HL-60 (cell line): ENCODE measurements around the gene SATL1.
"Not testable (repeated sequence)": the region's sequence is repeated elsewhere in the genome, so short reads cannot be mapped to it uniquely, and the experiment has no call there.

Source experiments
- DNase-seq, 2 experiments: peaks; one replicate each; pipeline ENCODE4 v3.0.0-alpha.2; 2010 to 2020; ENCODE audit warnings: low read depth in 1 of 2, low spot score in 1 of 2
- H3K27ac ChIP-seq: fragments of 250-450 bp; sonication (Bioruptor Pico); replicated peaks from 2 replicates; pipeline ENCODE4 v1.5.1; 2020; ENCODE audit warnings: mild to moderate bottlenecking, moderate library complexity
- H3K27me3 ChIP-seq: fragments of 250-450 bp; sonication (Bioruptor Pico); 2 replicates; pipeline ENCODE4 v1.5.1; 2021; ENCODE audit warnings: mild to moderate bottlenecking, moderate library complexity; ENCODE audit not compliant: insufficient read depth, poor library complexity, severe bottlenecking
- H3K4me3 ChIP-seq: replicated peaks from 2 replicates; pipeline ENCODE4 v1.5.1; 2011; ENCODE audit warnings: mild to moderate bottlenecking, control low read depth, low read length; ENCODE audit not compliant: insufficient read depth
- CTCF ChIP-seq: IDR thresholded peaks from one replicate; pipeline ENCODE4 v1.5.1; 2011; ENCODE audit warnings: low read length, control low read depth, inconsistent platforms; ENCODE audit not compliant: insufficient read depth
- GABPA ChIP-seq: IDR thresholded peaks from 2 replicates; pipeline ENCODE4 v1.6.1; 2012; ENCODE audit warnings: low read depth
- POLR2AphosphoS5 ChIP-seq: IDR thresholded peaks from 2 replicates; pipeline ENCODE4 v1.6.1; 2012; ENCODE audit warnings: low read depth
- REST ChIP-seq: IDR thresholded peaks from 2 replicates; pipeline ENCODE4 v1.6.1; 2012; ENCODE audit warnings: low read depth; ENCODE audit not compliant: insufficient replicate concordance
- SPI1 ChIP-seq: IDR thresholded peaks from 2 replicates; pipeline ENCODE4 v1.6.1; 2012; ENCODE audit warnings: low read depth, mild to moderate bottlenecking, borderline replicate concordance

The SATL1 gene

GRCh38 chrX:85084770-85085393, 158.7 kb downstream of the SATL1 start:
- TF ChIP-seq CTCF (peak; percentile 12), SPI1 (no peak)
- no peaks in the 10 kb centered on the region for H3K27me3 ChIP-seq
- no peak overlapping the region for H3K4me3 ChIP-seq
- DNase-seq = peak in 1 of 2 experiments; percentile 15
- H3K27ac ChIP-seq = no peak overlapping the region

DNA sequence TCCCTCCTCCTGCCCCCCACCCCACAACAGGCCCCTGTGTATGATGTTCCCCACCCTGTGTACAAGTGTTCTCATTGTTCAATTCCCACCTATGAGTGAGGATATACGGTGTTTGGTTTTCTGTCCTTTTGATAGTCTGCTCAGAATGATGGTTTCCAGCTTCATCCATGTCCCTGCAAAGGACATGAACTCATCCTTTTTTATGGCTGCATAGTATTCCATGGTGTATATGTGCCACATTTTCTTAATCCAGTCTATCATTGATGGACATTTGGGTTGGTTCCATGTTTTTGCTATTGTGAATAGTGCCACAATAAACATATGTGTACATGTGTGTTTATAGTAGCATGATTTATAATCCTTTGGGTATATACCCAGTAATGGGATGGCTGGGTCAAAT, 166.3 kb downstream of the SATL1 start:
- not testable (repeated sequence) for H3K27me3 ChIP-seq, H3K4me3 ChIP-seq, H3K27ac ChIP-seq, DNase-seq

DNA sequence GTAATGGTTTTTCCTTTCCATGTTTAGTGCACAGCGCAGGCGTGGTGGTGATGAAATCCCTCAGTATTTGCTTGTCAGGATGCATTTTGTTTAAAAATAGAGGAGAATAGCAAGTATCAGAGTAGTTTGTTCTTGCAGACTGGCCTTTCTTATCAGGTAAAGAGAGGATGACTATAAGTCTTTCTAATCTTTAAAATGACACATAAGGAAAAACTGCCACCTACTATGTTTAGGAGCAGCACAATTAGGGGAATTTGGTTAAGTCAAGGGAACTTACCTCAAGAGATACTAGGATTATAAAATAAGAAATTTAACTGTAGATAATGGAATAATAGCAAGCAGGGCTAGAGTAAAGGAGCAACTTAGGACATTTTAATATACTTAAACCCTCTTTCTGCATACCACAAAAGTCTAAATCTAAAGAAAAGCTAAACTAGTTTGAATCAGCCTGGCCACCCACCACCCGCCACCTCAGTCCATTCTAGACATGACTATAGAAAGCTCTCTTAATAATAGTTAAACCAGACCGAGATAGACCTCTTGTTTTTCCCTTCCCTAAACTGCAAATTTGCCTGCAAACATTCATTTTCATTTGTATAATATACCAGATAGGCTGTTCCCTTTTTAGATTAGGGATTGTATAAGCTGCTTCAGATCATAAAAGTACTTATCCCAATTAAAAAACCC, 177.9 kb downstream of the SATL1 start:
- TF ChIP-seq GABPA (no peak), CTCF (no peak), REST (no peak), POLR2AphosphoS5 (no peak), SPI1 (no peak)
- no peak overlapping the region for H3K27ac ChIP-seq
- DNase-seq = no peak
- no peak overlapping the region for H3K4me3 ChIP-seq
- H3K27me3 ChIP-seq = no peaks in the 10 kb centered on the region

GRCh38 chrX:85052636-85053343, 190.8 kb downstream of the SATL1 start:
- H3K27ac ChIP-seq = no peak overlapping the region
- no peak overlapping the region for H3K4me3 ChIP-seq
- H3K27me3 ChIP-seq = no peaks in the 10 kb centered on the region
- no peak for DNase-seq
- TF ChIP-seq POLR2AphosphoS5 (no peak), SPI1 (no peak), GABPA (no peak), REST (no peak), CTCF (no peak)
